ENCODE results near the gene MRPL37. TPM values are rescaled to one million over a fixed set of nuclear protein-coding genes. Genes with fewer than 3 reads are reported as not detected.

The MRPL37 gene
- total RNA-seq, 2 donors from 2014 or later = 73.7 to 91.5 TPM

DNA sequence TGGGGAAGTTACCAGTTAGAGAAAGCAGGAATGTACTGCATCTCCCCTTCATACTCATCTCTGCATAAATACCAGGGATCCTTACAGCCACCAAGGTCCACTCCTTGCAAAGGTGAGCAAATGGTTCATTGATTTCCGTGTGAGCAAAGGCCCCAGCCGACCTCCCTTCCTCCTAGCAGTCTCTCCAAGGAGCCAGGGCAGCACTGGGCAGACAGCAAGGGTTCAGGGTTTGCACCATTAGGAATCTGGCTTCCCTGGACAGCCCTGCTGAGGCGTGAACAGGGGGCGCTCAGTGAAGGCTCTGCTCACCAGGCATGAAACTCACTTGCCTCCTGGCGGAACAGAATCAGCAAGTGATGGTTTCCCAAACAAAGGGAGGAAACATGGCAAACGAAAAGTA, 65.7 kb downstream of the MRPL37 start:
- Histone ChIP-seq H3K9me3 (no peaks in the 10 kb centered on the region), H3K4me1 (replicated peaks) (peaks cover 8% of the 10 kb centered on the region), H3K36me3 (no peaks in the 10 kb centered on the region), H3K4me3 (no peak overlapping the region), H3K27me3 (replicated peaks; ENCODE audit: insufficient read depth) (no peaks in the 10 kb centered on the region), H3K27ac (no peak overlapping the region)
- DNase-seq (ENCODE audit: low spot score) = no peak
- intact Hi-C loops (cut with DNase I) = loop anchor here (5.0 kb wide), 1 partner anchor 143 kb away; no protein-coding TSS in a partner anchor
- 90% methylated on average over 6 of the region's 6 CpGs for WGBS
- TF ChIP-seq, protein P1, sequence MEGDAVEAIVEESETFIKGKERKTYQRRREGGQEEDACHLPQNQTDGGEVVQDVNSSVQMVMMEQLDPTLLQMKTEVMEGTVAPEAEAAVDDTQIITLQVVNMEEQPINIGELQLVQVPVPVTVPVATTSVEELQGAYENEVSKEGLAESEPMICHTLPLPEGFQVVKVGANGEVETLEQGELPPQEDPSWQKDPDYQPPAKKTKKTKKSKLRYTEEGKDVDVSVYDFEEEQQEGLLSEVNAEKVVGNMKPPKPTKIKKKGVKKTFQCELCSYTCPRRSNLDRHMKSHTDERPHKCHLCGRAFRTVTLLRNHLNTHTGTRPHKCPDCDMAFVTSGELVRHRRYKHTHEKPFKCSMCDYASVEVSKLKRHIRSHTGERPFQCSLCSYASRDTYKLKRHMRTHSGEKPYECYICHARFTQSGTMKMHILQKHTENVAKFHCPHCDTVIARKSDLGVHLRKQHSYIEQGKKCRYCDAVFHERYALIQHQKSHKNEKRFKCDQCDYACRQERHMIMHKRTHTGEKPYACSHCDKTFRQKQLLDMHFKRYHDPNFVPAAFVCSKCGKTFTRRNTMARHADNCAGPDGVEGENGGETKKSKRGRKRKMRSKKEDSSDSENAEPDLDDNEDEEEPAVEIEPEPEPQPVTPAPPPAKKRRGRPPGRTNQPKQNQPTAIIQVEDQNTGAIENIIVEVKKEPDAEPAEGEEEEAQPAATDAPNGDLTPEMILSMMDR (IDR thresholded peaks at IDR 0.05) = no peak
- TF ChIP-seq POLR2A (IDR thresholded peaks at IDR 0.05) (no peak), POLR2AphosphoS5 (IDR thresholded peaks at IDR 0.05) (no peak)

DNA sequence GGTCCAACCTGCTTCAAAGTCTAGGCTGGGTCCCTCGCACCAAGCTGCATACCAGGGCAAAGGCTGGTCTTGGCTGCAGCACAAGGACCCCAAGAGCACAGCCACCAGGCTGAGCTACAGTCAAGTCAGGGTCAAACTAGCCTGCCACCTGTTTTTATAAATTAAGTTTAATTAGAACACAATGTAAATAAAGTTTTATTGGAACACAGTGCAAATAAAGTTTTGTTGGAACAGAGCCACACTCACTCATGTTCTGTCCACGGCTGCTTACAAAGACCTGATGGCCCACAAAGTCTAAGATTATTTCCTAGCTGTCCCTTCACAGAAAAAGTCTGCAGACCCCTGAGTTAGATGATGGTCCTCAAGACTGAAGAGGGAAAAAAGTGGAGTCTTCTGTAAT, 66.2 kb downstream of the MRPL37 start:
- Histone ChIP-seq H3K4me1 (replicated peaks) (peaks cover 8% of the 10 kb centered on the region), H3K36me3 (no peaks in the 10 kb centered on the region), H3K4me3 (no peak overlapping the region), H3K27ac (peak overlapping the region in 1 of 2 donors; percentile 10), H3K27me3 (replicated peaks; ENCODE audit: insufficient read depth) (no peaks in the 10 kb centered on the region), H3K9me3 (no peaks in the 10 kb centered on the region)
- 57% methylated on average over 2 of the region's 2 CpGs for WGBS
- peak; percentile 43 for TF ChIP-seq POLR2AphosphoS5 (IDR thresholded peaks at IDR 0.05)
- TF ChIP-seq, protein P1 (IDR thresholded peaks at IDR 0.05) = no peak
- intact Hi-C loops (cut with DNase I) = loop anchor here (5.0 kb wide), 1 partner anchor 144 kb away; no protein-coding TSS in a partner anchor
- no peak for DNase-seq (ENCODE audit: low spot score)

DNA sequence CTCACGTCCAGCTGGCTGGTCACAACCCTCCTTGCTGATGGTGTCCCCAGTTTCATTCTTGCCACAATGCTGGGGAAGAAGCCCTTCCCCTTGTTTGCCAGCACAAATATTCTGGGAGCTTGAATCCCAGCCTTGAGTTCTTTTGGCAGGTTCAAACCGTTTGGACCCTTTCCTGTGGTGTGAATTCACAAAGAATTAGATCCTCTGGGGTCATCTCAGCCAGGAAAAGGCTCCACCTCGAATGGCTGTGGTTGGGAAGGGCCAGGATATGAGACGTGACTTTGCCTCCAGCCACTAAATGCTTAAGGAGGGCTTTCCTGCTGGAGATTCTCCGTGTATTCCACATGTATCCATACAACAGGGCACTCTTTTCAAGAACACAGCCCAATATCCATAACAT, 66.9 kb downstream of the MRPL37 start:
- peaks cover 8% of the 10 kb centered on the region for H3K4me1 ChIP-seq (replicated peaks)
- no peak overlapping the region for H3K4me3 ChIP-seq
- 58% methylated on average over 5 of the region's 5 CpGs for WGBS
- intact Hi-C loops (cut with DNase I) = loop anchor here (5.0 kb wide), 1 partner anchor 145 kb away; no protein-coding TSS in a partner anchor
- H3K27me3 ChIP-seq (replicated peaks; ENCODE audit: insufficient read depth) = no peaks in the 10 kb centered on the region
- H3K36me3 ChIP-seq = no peaks in the 10 kb centered on the region
- TF ChIP-seq, protein P1 (IDR thresholded peaks at IDR 0.05) = no peak
- TF ChIP-seq POLR2A (IDR thresholded peaks at IDR 0.05) = no peak
- TF ChIP-seq POLR2AphosphoS5 (IDR thresholded peaks at IDR 0.05) = no peak
- DNase-seq (ENCODE audit: low spot score) = no peak
- peak overlapping the region in 1 of 2 donors; percentile 10 for H3K27ac ChIP-seq
- no peaks in the 10 kb centered on the region for H3K9me3 ChIP-seq

Other genes with a start within 250 kb of the MRPL37 start
- 1 to 10 TPM in 1 of 2 donors, under 1 TPM in 1; 0.55 to 3.3 TPM for gene LDLRAD1, start 182.0 kb upstream of the MRPL37 start, total RNA-seq
- 100 to 1,000 TPM; 394 to 817 TPM for gene TMEM59, start 147.0 kb upstream of the MRPL37 start, total RNA-seq
- 1 to 10 TPM; 2.5 to 5.0 TPM for gene TCEANC2, start 146.6 kb upstream of the MRPL37 start, total RNA-seq
- under 1 TPM in 1 of 2 donors, not detected in 1; 0.23 TPM for gene CDCP2, start 47.2 kb upstream of the MRPL37 start, total RNA-seq
- 10 to 100 TPM in 1 of 2 donors, 1 to 10 TPM in 1; 6.3 to 10.9 TPM for gene CYB5RL, start 137 bp upstream of the MRPL37 start, total RNA-seq
- 10 to 100 TPM; 45.0 to 94.4 TPM for gene SSBP3, start 206.2 kb downstream of the MRPL37 start, total RNA-seq

All from prostate gland (tissue), 2 donors.